ENCODE measurements around the gene SMIM41. TPM values are rescaled to one million over a fixed set of nuclear protein-coding genes. Genes with fewer than 3 reads are reported as not detected.
A peak's percentile ranks its signal among the peaks of the same experiment; 100 is the strongest.

SMIM41 gene
- total RNA-seq, 4 donors from 2014 or later = 2.1 to 26.6 (median 5.6) TPM

DNA sequence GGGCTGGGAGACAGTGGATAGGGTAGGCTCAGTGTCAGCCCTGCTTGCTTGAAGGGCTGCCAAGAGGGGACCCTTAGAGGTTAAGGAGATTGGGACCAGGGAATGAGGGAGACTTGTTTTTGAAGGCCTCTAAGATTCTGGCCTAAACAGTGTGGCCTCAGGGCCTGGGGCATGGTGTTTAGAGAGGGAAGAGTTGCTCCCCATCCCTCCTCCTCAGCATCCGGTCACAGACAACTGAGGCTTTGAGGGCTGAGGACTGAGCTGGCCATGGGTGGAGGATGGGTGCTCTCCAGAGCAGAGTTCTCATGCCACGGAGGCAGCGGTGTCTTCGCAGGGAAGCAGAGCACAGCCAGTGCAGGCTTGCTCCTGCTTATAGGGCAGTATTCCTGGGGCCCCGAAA is 62.9 kb downstream of the SMIM41 start:
- H3K27ac ChIP-seq (replicated peaks in 1 of 4) = no peak overlapping the region
- no peaks in the 10 kb centered on the region for H3K9me3 ChIP-seq
- no peaks in the 10 kb centered on the region for H3K27me3 ChIP-seq
- intact Hi-C loops (cut with DNase I) = no loop called here
- TF ChIP-seq, protein P1, sequence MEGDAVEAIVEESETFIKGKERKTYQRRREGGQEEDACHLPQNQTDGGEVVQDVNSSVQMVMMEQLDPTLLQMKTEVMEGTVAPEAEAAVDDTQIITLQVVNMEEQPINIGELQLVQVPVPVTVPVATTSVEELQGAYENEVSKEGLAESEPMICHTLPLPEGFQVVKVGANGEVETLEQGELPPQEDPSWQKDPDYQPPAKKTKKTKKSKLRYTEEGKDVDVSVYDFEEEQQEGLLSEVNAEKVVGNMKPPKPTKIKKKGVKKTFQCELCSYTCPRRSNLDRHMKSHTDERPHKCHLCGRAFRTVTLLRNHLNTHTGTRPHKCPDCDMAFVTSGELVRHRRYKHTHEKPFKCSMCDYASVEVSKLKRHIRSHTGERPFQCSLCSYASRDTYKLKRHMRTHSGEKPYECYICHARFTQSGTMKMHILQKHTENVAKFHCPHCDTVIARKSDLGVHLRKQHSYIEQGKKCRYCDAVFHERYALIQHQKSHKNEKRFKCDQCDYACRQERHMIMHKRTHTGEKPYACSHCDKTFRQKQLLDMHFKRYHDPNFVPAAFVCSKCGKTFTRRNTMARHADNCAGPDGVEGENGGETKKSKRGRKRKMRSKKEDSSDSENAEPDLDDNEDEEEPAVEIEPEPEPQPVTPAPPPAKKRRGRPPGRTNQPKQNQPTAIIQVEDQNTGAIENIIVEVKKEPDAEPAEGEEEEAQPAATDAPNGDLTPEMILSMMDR (IDR thresholded peaks at IDR 0.05) = no peak
- WGBS = 82% methylated on average over 4 of the region's 5 CpGs
- H3K4me3 ChIP-seq = no peak overlapping the region
- H3K4me1 ChIP-seq = peaks cover 10 to 25% (median 17%) of the 10 kb centered on the region in 4 donors
- H3K36me3 ChIP-seq = no peaks in the 10 kb centered on the region
- DNase-seq (ENCODE audit: extremely low spot score) = no peak

DNA sequence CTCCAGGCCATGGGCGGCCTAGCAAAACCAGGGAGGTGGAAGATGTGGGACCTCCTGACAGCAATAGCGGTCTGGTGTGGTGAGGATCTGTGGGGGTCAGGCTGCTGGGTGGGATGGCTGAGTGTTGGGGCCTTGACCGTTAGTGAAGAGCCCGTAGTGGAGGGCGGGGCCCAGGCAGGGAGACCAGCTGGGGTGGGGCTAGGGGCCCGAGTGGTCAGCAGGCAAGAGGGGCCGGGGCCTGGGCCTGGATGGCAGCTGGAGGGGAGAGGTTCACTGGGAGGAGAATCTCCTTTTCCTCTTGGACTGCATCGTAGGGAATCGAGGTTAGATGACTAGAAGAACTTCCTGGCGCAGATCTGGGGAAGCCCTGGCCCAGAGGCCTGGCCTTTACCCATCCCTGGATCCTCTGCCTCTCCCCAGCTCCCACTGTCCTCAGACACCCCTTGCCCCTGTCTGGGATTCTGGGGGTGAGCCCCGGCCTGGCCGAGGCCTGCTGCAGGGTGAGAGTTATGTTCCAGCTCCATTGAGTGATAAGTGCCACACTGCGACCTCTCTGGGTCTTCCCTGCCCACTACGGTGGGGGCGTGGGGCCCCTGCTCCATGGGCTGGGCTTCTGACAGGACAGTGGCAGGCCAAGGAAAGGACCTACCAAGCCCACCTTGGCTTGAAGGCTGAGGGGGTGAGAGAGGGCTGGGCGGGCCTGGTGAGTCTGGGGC is 65.2 kb downstream of the SMIM41 start:
- Histone ChIP-seq H3K36me3 (no peaks in the 10 kb centered on the region), H3K4me1 (peaks cover 28 to 47% (median 39%) of the 10 kb centered on the region in 4 donors), H3K27me3 (no peaks in the 10 kb centered on the region), H3K9me3 (no peaks in the 10 kb centered on the region), H3K4me3 (no peak overlapping the region), H3K27ac (replicated peaks in 1 of 4) (no peak overlapping the region)
- no peak for DNase-seq (ENCODE audit: extremely low spot score)
- intact Hi-C loops (cut with DNase I) = no loop called here
- 90% methylated on average over 10 of the region's 16 CpGs for WGBS
- no peak for TF ChIP-seq POLR2AphosphoS5 (IDR thresholded peaks at IDR 0.05)
- no peak for TF ChIP-seq EP300 (IDR thresholded peaks at IDR 0.05)
- no peak for TF ChIP-seq POLR2A (IDR thresholded peaks at IDR 0.05; ENCODE audit: low read depth)
- TF ChIP-seq, protein P1 (IDR thresholded peaks at IDR 0.05) = no peak

DNA sequence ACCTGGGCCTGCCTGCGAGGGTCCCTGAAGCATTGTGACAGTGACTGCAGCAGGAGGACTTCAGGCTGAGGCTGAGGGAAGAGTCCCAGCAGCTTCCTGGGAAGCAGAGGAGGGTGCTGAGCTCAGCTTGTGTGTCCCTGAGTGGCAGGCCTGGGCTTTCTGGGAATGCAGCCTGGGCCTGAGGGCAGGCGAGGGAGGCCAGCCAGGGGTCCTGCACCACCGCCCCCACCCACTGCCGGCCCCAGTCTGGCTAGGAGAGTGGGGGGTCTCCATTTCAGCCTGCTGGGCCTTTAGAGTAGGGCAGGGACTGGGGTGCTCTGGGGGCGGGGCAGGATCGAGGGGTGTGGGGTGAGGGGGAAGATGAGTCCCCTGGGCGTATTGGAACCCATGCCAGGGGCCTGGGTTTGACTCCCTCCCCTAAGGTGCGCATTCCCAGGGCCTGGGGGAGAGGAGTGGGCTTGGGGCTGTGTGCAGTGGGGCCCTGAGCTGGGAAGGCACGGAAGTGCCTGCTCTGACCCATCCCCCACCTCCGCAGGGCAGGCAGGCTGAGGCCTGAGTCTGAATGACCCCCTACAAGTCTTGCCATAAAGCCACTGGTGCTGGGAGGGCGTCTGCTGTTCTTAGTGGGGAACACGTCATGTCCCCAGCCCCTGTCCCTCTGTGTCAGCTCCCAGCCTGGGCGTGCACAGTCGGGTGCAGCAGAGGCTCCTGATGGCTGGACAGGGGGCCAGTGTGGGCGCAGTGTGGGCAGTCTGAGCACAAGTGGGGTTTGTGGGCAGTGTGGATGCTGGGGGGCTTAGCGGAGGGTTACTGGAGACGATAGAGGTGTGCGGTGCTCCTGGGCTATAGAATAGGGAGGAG is 66.0 kb downstream of the SMIM41 start:
- DNase-seq (ENCODE audit: extremely low spot score) = no peak
- Histone ChIP-seq H3K27ac (replicated peaks in 1 of 4) (peak overlapping the region in 2 of 4 donors; percentile 83 to 89), H3K4me1 (peaks cover 28 to 53% (median 46%) of the 10 kb centered on the region in 4 donors), H3K4me3 (no peak overlapping the region), H3K27me3 (no peaks in the 10 kb centered on the region), H3K36me3 (no peaks in the 10 kb centered on the region), H3K9me3 (no peaks in the 10 kb centered on the region)
- intact Hi-C loops (cut with DNase I) = no loop called here
- TF ChIP-seq, protein P1 (IDR thresholded peaks at IDR 0.05) = no peak
- no peak for TF ChIP-seq POLR2AphosphoS5 (IDR thresholded peaks at IDR 0.05)
- 93% methylated on average over 12 of the region's 18 CpGs for WGBS

DNA sequence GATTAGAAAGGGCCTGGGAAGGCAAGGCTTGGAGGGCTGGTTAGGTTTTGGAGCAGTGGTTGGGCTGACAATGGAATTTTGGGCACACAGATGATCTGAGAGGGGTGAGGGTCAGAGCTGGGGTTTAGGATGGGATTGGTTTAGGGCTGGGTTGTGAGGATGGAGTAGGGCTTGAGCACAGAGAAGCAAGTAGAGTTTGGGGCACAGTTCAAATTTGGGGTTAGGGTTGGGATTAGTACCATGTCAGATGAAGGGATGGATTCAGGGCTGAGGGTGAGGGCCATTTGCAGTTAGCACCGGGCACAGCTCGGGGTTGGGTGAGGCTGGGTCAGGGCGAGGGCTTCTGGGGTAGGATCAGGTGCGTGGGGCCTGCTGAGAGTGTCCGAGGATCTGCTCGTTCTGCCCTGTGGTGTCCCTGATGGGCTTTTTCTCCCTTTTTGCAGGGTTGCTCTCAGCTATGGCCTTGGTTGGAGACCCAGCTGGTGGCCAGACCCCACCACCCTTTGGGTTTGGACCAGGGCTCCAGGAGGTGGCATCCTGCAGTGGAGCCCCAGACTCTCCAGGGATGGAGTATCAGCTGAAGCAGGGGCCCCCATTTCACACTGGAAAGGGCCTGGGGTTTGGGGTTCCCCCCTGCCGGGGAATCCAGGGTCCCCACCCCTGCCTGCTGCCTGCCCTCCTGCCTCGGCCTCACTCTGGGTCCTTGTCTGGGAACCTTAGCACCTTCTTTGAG is 66.8 kb downstream of the SMIM41 start:
- Histone ChIP-seq H3K27ac (replicated peaks in 1 of 4) (peak overlapping the region; percentile 83 to 89 (median 86)), H3K36me3 (no peaks in the 10 kb centered on the region), H3K27me3 (no peaks in the 10 kb centered on the region), H3K9me3 (no peaks in the 10 kb centered on the region), H3K4me3 (no peak overlapping the region), H3K4me1 (peaks cover 28 to 54% (median 46%) of the 10 kb centered on the region in 4 donors)
- intact Hi-C loops (cut with DNase I) = no loop called here
- DNase-seq (ENCODE audit: extremely low spot score) = no peak
- TF ChIP-seq POLR2A (IDR thresholded peaks at IDR 0.05; ENCODE audit: low read depth) (no peak), EP300 (IDR thresholded peaks at IDR 0.05) (no peak), POLR2AphosphoS5 (IDR thresholded peaks at IDR 0.05) (no peak)
- TF ChIP-seq, protein P1 (IDR thresholded peaks at IDR 0.05) = no peak
- 93% methylated on average over 7 of the region's 8 CpGs for WGBS
